GM12891 (cell line): ENCODE measurements around the gene GATAD2A.

ENCODE experiments used
- POLR2A ChIP-seq: IDR thresholded peaks from 2 replicates; pipeline ENCODE4 v1.6.1; 2011; ENCODE audit warnings: low read depth, low read length, control low read depth
- POLR2AphosphoS5 ChIP-seq: IDR thresholded peaks from 2 replicates; pipeline ENCODE4 v1.6.1; 2011; ENCODE audit warnings: low read depth, low read length, control low read depth

GRCh38 chr19:19528721-19529490, 123.4 kb downstream of the GATAD2A start, which contains the start of gene YJEFN3:
- TF ChIP-seq POLR2A (no peak), POLR2AphosphoS5 (no peak)
